Measurements from ENCODE around the gene PKN2. TPM values are rescaled to one million over a fixed set of nuclear protein-coding genes. Genes with fewer than 3 reads are reported as not detected.
A peak's percentile ranks its signal among the peaks of the same experiment; 100 is the strongest.

Gene PKN2
- total and polyA plus RNA-seq, 9 of the 15 experiments (the other 6 are each of a cell fraction or from before 2014, with no cell fraction given) = 4.5 to 25.3 (median 19.2) TPM

DNA sequence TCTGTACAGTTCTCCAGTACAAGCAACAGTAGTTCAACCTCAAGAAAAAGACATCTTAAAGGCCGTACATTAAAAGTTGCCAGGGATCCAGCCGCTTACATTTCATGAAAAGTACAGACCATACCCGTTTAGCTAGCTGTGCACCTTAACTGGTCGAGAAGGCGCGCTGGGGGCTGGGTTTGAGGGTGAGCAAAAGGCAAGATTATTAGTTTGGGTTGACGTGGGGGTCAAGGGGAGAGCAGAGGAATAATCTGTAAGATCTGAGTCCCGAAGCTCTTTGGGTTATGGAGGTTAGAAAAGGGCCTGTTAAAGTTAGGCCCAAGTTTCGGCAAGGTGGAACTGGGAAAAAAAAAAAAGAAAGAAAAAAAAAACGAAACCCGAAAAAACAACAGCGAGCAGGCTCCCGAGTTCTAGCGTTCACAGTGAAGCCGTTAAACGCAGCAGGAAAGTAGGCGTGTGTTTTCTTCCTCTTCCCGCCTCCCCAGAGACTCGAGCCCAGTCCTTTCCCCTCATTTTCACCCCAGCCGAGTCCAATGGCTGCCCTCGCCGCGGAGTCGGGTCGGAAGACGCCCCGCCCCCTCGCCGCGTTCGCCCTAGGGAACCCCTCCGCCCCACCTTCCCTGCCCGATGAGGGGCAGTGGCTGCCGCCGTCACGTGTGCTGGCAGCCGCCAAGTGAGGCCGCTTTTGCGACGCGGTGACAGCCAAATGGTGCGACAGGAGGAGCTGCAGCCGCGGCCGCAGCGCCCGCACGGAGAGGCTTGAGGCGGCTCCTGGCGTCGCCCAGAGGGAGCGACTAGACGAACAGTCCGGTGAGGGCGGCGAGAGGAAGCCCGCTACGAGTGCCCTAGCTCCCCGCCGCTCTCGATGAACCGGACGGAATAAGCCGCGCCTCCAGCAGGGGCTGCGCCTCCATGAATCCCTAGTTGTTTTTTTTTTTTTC, at the start of gene PKN2 (continued):
- TF ChIP-seq, protein P1, sequence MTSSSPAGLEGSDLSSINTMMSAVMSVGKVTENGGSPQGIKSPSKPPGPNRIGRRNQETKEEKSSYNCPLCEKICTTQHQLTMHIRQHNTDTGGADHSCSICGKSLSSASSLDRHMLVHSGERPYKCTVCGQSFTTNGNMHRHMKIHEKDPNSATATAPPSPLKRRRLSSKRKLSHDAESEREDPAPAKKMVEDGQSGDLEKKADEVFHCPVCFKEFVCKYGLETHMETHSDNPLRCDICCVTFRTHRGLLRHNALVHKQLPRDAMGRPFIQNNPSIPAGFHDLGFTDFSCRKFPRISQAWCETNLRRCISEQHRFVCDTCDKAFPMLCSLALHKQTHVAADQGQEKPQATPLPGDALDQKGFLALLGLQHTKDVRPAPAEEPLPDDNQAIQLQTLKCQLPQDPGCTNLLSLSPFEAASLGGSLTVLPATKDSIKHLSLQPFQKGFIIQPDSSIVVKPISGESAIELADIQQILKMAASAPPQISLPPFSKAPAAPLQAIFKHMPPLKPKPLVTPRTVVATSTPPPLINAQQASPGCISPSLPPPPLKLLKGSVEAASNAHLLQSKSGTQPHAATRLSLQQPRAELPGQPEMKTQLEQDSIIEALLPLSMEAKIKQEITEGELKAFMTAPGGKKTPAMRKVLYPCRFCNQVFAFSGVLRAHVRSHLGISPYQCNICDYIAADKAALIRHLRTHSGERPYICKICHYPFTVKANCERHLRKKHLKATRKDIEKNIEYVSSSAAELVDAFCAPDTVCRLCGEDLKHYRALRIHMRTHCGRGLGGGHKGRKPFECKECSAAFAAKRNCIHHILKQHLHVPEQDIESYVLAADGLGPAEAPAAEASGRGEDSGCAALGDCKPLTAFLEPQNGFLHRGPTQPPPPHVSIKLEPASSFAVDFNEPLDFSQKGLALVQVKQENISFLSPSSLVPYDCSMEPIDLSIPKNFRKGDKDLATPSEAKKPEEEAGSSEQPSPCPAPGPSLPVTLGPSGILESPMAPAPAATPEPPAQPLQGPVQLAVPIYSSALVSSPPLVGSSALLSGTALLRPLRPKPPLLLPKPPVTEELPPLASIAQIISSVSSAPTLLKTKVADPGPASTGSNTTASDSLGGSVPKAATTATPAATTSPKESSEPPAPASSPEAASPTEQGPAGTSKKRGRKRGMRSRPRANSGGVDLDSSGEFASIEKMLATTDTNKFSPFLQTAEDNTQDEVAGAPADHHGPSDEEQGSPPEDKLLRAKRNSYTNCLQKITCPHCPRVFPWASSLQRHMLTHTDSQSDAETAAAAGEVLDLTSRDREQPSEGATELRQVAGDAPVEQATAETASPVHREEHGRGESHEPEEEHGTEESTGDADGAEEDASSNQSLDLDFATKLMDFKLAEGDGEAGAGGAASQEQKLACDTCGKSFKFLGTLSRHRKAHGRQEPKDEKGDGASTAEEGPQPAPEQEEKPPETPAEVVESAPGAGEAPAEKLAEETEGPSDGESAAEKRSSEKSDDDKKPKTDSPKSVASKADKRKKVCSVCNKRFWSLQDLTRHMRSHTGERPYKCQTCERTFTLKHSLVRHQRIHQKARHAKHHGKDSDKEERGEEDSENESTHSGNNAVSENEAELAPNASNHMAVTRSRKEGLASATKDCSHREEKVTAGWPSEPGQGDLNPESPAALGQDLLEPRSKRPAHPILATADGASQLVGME (CRISPR knock-in tag; IDR thresholded peaks at IDR 0.05) = no peak
- TF ChIP-seq ZNF239 (CRISPR knock-in tag; IDR thresholded peaks at IDR 0.05) = no peak
- TF ChIP-seq ZKSCAN1 (IDR thresholded peaks at IDR 0.05; ENCODE audit: low read depth, low read length) = 0 out of 2 replicates have a peak, but pooled peaks have one; percentile 22
- TF ChIP-seq ARNT (IDR thresholded peaks at IDR 0.05) = peak in 1 of 2 experiments; percentile 90; a peak in 3 of 4 replicates
- TF ChIP-seq JUN (IDR thresholded peaks at IDR 0.05; ENCODE audit: borderline replicate concordance, low read depth, low read length) = peak; percentile 66; the same call in 1 of the 2 replicates
- TF ChIP-seq JUN (CRISPR knock-in tag; IDR thresholded peaks at IDR 0.05; ENCODE audit: borderline replicate concordance) = no peak
- no peak for TF ChIP-seq ILF3 (IDR thresholded peaks at IDR 0.05; ENCODE audit: borderline replicate concordance)
- no peak; the same call in 1 of the 2 replicates for TF ChIP-seq BACH1 (tag; IDR thresholded peaks at IDR 0.05)
- TF ChIP-seq, protein P2, sequence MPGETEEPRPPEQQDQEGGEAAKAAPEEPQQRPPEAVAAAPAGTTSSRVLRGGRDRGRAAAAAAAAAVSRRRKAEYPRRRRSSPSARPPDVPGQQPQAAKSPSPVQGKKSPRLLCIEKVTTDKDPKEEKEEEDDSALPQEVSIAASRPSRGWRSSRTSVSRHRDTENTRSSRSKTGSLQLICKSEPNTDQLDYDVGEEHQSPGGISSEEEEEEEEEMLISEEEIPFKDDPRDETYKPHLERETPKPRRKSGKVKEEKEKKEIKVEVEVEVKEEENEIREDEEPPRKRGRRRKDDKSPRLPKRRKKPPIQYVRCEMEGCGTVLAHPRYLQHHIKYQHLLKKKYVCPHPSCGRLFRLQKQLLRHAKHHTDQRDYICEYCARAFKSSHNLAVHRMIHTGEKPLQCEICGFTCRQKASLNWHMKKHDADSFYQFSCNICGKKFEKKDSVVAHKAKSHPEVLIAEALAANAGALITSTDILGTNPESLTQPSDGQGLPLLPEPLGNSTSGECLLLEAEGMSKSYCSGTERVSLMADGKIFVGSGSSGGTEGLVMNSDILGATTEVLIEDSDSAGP (CRISPR knock-in tag; IDR thresholded peaks at IDR 0.05) = no peak
- no peak for TF ChIP-seq ZNF311 (CRISPR knock-in tag; IDR thresholded peaks at IDR 0.05)
- TF ChIP-seq ZNF699 (CRISPR knock-in tag; IDR thresholded peaks at IDR 0.05; ENCODE audit: insufficient replicate concordance) = no peak
- TF ChIP-seq SMARCE1 (IDR thresholded peaks at IDR 0.05) = peak; percentile 76
- TF ChIP-seq MCM7 (IDR thresholded peaks at IDR 0.05) = no peak
- TF ChIP-seq DMBX1 (CRISPR knock-in tag; IDR thresholded peaks at IDR 0.05; ENCODE audit: borderline replicate concordance) = 0 out of 2 replicates have a peak, but pooled peaks have one; percentile 15
- no peak for TF ChIP-seq KDM2B (CRISPR knock-in tag; IDR thresholded peaks at IDR 0.05)

Measured in K562 (cell line).